IMR-90 (cell line): ENCODE measurements around the gene ELMO1.

ENCODE experiments used
- CTCF ChIP-seq: conservative IDR thresholded peaks from 2 replicates; pipeline ENCODE4 v1.5.1; 2012; ENCODE audit warnings: mild to moderate bottlenecking, low read depth, low read length, improper control_type of control experiment
- POLR2A ChIP-seq: IDR thresholded peaks from 2 replicates; pipeline ENCODE4 v1.6.1; 2012; ENCODE audit warnings: mild to moderate bottlenecking, low read depth, low read length
- RAD21 ChIP-seq: IDR thresholded peaks from 2 replicates; pipeline ENCODE4 v1.6.1; 2012; ENCODE audit warnings: low read length, improper control_type of control experiment
- RCOR1 ChIP-seq: IDR thresholded peaks from 2 replicates; pipeline ENCODE4 v1.6.1; 2012; ENCODE audit warnings: mild to moderate bottlenecking, low read length, improper control_type of control experiment; ENCODE audit not compliant: insufficient replicate concordance

GRCh38 chr7:36880108-36880507, 568.6 kb downstream of the ELMO1 start:
- TF ChIP-seq CTCF, result no peak
- TF ChIP-seq RAD21, result no peak
- TF ChIP-seq POLR2A, result no peak
- TF ChIP-seq RCOR1, result no peak
